B cell (primary cell): Measurements from ENCODE around the gene IQSEC3. TPM values are rescaled to one million over a fixed set of nuclear protein-coding genes. Genes with fewer than 3 reads are reported as not detected.

ENCODE experiments used
- ATAC-seq: fragments of 200-7000 bp; cut with Tn5 transposase; one replicate; pipeline ENCODE4 v1.10.0; 2021; ENCODE audit warnings: low read depth, mild to moderate bottlenecking, moderate number of reproducible peaks, moderate library complexity
- CTCF ChIA-PET: fragments of 350-600 bp; sonication (Branson Sonifier 250); formaldehyde crosslinking; loops from one replicate; lab custom pipeline; 2021; ENCODE audit warnings: antibody characterized with exemption, inconsistent platforms; lab: Charles Lee
- POLR2A ChIA-PET: fragments of 350-600 bp; sonication (Branson Sonifier 250); formaldehyde crosslinking; loops from one replicate; lab custom pipeline; 2021; ENCODE audit warnings: antibody characterized with exemption; lab: Charles Lee
- DNase-seq: peaks from one replicate; pipeline ENCODE4 v3.0.0; 2013
- H2AFZ ChIP-seq: 2 replicates; pipeline ENCODE4 v1.6.1; 2012; ENCODE audit warnings: mild to moderate bottlenecking, low read depth, low read length; ENCODE audit not compliant: insufficient read depth, poor library complexity, severe bottlenecking
- H3K27ac ChIP-seq, 2 donors: 1 replicate in 1 of 2; 2 replicates in 1 of 2; pipeline ENCODE4 v1.5.1; 2012 to 2013; ENCODE audit warnings: low read length in 2 of 2, mild to moderate bottlenecking in 2 of 2, moderate library complexity in 1 of 2
- H3K27me3 ChIP-seq, 4 experiments: fragments of 200-600 bp in 1 of 4; sonication (generic) in 1 of 4; replicated peaks in 1 of 4; 1 replicate in 2 of 4; 2 replicates in 2 of 4; pipeline versions ENCODE4 v1.6.1 to v1.7.0; 2013 to 2016; ENCODE audit warnings: low read length in 3 of 4, mild to moderate bottlenecking in 2 of 4, mixed read lengths in 1 of 4, moderate library complexity in 1 of 4; ENCODE audit not compliant: insufficient read depth in 4 of 4, control insufficient read depth in 3 of 4; ENCODE audit errors: control extremely low read depth in 1 of 4
- H3K36me3 ChIP-seq, 2 experiments: replicated peaks in 1 of 2; 1 replicate in 1 of 2; 2 replicates in 1 of 2; pipeline versions ENCODE4 v1.6.1 to v1.7.1; 2013; ENCODE audit warnings: low read length in 1 of 2; ENCODE audit not compliant: insufficient read depth in 2 of 2, control insufficient read depth in 1 of 2; ENCODE audit errors: control extremely low read depth in 1 of 2, extremely low read depth in 1 of 2
- H3K4me1 ChIP-seq, 2 donors: fragments of 200-600 bp in 1 of 2; sonication (generic) in 1 of 2; 1 replicate in 1 of 2; 2 replicates in 1 of 2; pipeline versions ENCODE4 v1.5.1 to v1.6.1; 2013 to 2017; ENCODE audit warnings: low read length in 2 of 2; ENCODE audit not compliant: control insufficient read depth in 2 of 2, insufficient read depth in 2 of 2
- H3K4me2 ChIP-seq: replicated peaks from 2 replicates; pipeline ENCODE3; 2012; ENCODE audit warnings: mild to moderate bottlenecking, low read depth, low read length; ENCODE audit not compliant: poor library complexity, severe bottlenecking
- H3K4me3 ChIP-seq, 5 experiments: fragments of 200-600 bp in 1 of 5; sonication (generic) in 1 of 5; 1 replicate in 3 of 5; 2 replicates in 2 of 5; pipeline versions ENCODE4 v1.5.1 to v1.7.0; 2011 to 2016; ENCODE audit warnings: low read length in 4 of 5, mild to moderate bottlenecking in 4 of 5, low read depth in 2 of 5, control low read depth in 1 of 5, moderate library complexity in 1 of 5; ENCODE audit not compliant: insufficient read depth in 1 of 5; ENCODE audit errors: control extremely low read depth in 1 of 5, extremely low read depth in 1 of 5
- H3K79me2 ChIP-seq: fragments of 200-600 bp; sonication (generic); one replicate; pipeline ENCODE4 v1.6.0; 2016; ENCODE audit warnings: low read length; ENCODE audit not compliant: control insufficient read depth, insufficient read depth
- H3K9ac ChIP-seq: fragments of 200-600 bp; sonication (generic); 2 replicates; pipeline ENCODE4 v1.6.1; 2017; ENCODE audit warnings: mild to moderate bottlenecking, low read length, moderate library complexity
- H3K9me3 ChIP-seq, 3 donors: one replicate each; pipeline versions ENCODE4 v1.6.1 to v1.7.1; 2013; ENCODE audit warnings: low read length in 2 of 3; ENCODE audit not compliant: control insufficient read depth in 2 of 3, insufficient read depth in 1 of 3; ENCODE audit errors: control extremely low read depth in 1 of 3
- H4K20me1 ChIP-seq: 2 replicates; pipeline ENCODE4 v1.6.0; 2012; ENCODE audit warnings: mild to moderate bottlenecking, low read length; ENCODE audit not compliant: insufficient read depth, control insufficient read depth, poor library complexity, severe bottlenecking
- H3K27ac Mint-ChIP-seq: one replicate; pipeline ENCODE4 v1.8.0; 2021; ENCODE audit warnings: mixed read lengths
- H3K27me3 Mint-ChIP-seq: one replicate; pipeline ENCODE4 v1.8.0; 2021; ENCODE audit warnings: mixed read lengths
- H3K4me1 Mint-ChIP-seq: one replicate; pipeline ENCODE4 v1.8.0; 2021; ENCODE audit warnings: mixed read lengths
- H3K4me3 Mint-ChIP-seq: one replicate; pipeline ENCODE4 v1.8.0; 2021; ENCODE audit warnings: mixed read lengths
- H3K9me3 Mint-ChIP-seq: one replicate; pipeline ENCODE4 v1.8.0; 2022; ENCODE audit warnings: mixed read lengths; ENCODE audit not compliant: insufficient read depth
- CTCF ChIP-seq: fragments of 200-600 bp; IDR thresholded peaks from one replicate; pipeline ENCODE4 v1.8.0; 2022; ENCODE audit warnings: antibody characterized with exemption, mild to moderate bottlenecking
- EZH2 ChIP-seq: IDR thresholded peaks from 2 replicates; pipeline ENCODE4 v1.6.1; 2012; ENCODE audit warnings: borderline replicate concordance, low read depth, mild to moderate bottlenecking, moderate library complexity, low read length; ENCODE audit not compliant: insufficient read depth, poor library complexity, severe bottlenecking
- WGBS: methylation state at CpG from one replicate; pipeline ENCODE4 v1.1.5; 2013; ENCODE audit warnings: missing lambda C conversion rate; ENCODE audit not compliant: insufficient coverage; 5-methylcytosine and 5-hydroxymethylcytosine counted together
- intact Hi-C: fragments of 100-400 bp; cut with micrococcal nuclease; formaldehyde crosslinking; loops from one replicate; pipeline ENCODE4 v1.10.0; 2022
- polyA plus RNA-seq: library from polyadenylated mRNA; depleted of rRNA; stranded (reverse); fragments of >200 nt; gene quantifications from 2 replicates; pipeline ENCODE4 v1.2.3, GENCODE V29; 2012
- total RNA-seq, 2 donors: library from RNA; stranded (reverse); fragments of 120-200 nt in 1 of 2; gene quantifications; 1 replicate in 1 of 2; 2 replicates in 1 of 2; pipeline versions ENCODE4 v1.2.3 to v1.2.4, GENCODE V29; 2013 to 2022

Gene IQSEC3
- total and polyA plus RNA-seq, 2 donors (not counting 1 experiment from before 2014, with no cell fraction given): 0.01 to 1.8 TPM

GRCh38 chr12:198705-199104, 132.1 kb downstream of the IQSEC3 start:
- Histone ChIP-seq H2AFZ (no peak overlapping the region), H3K27ac (no peak overlapping the region), H3K4me2 (no peak overlapping the region), H3K79me2 (no peaks in the 10 kb centered on the region), H3K9ac (no peak overlapping the region), H3K4me1 (no peaks in the 10 kb centered on the region), H3K27me3 (peaks cover 0 to 14% (median 0%) of the 10 kb centered on the region in 4 experiments), H4K20me1 (no peaks in the 10 kb centered on the region), H3K36me3 (no peaks in the 10 kb centered on the region), H3K9me3 (peaks cover 0 to 8% (median 0%) of the 10 kb centered on the region in 3 donors), H3K4me3 (no peak overlapping the region)
- peaks cover 15% of the 10 kb centered on the region for H3K27me3 Mint-ChIP-seq
- no peak for DNase-seq
- no peak overlapping the region for H3K4me3 Mint-ChIP-seq
- CTCF ChIA-PET: no interaction called here
- TF ChIP-seq EZH2 (no peak), CTCF (no peak)
- POLR2A ChIA-PET: no interaction called here
- peaks cover 2% of the 10 kb centered on the region for H3K9me3 Mint-ChIP-seq
- 77% methylated on average over 8 of the region's 9 CpGs for WGBS
- no peaks in the 10 kb centered on the region for H3K4me1 Mint-ChIP-seq
- intact Hi-C loops: no loop called here
- ATAC-seq: no peak
- H3K27ac Mint-ChIP-seq: no peak overlapping the region

DNA sequence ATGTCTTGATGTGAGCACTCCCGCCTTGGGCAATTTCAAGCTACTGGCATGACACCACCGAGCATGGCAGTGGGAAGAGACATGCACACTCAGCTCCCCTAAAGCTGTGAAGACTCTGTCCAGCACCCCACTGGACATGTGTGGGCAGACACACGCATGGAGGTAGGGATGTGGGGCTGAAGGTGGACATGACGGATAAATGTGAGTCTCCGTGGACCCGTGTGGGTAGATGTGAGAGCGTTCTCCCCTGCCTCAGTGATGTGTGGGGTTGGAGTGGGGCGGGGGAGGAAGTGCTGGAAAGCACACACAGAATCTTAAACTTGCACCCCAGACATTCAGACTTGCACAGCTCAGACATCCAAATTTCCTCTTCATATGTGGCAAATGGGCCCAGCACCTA, 134.8 kb downstream of the IQSEC3 start:
- Histone ChIP-seq H3K4me3 (no peak overlapping the region), H3K4me1 (peaks cover 0 to 3% of the 10 kb centered on the region in 2 donors), H3K9me3 (peaks cover 0 to 12% (median 0%) of the 10 kb centered on the region in 3 donors), H4K20me1 (no peaks in the 10 kb centered on the region), H3K79me2 (no peaks in the 10 kb centered on the region), H3K27ac (no peak overlapping the region), H2AFZ (no peak overlapping the region), H3K4me2 (no peak overlapping the region), H3K9ac (no peak overlapping the region), H3K36me3 (no peaks in the 10 kb centered on the region), H3K27me3 (peaks cover 0 to 30% (median 6%) of the 10 kb centered on the region in 4 experiments)
- H3K4me1 Mint-ChIP-seq: no peaks in the 10 kb centered on the region
- CTCF ChIA-PET: no interaction called here
- no peak overlapping the region for H3K4me3 Mint-ChIP-seq
- POLR2A ChIA-PET: no interaction called here
- no peak for TF ChIP-seq EZH2
- H3K9me3 Mint-ChIP-seq: peaks cover 4% of the 10 kb centered on the region
- no peak for ATAC-seq
- intact Hi-C loops: no loop called here
- no peak overlapping the region for H3K27ac Mint-ChIP-seq
- no peak for DNase-seq
- WGBS: 81% methylated on average over 6 of the region's 8 CpGs
- H3K27me3 Mint-ChIP-seq: peaks cover 22% of the 10 kb centered on the region
